HepG2 (cell line): Measurements from ENCODE around the gene IGFALS. TPM values are rescaled to one million over a fixed set of nuclear protein-coding genes. Genes with fewer than 3 reads are reported as not detected.
A peak's percentile ranks its signal among the peaks of the same experiment; 100 is the strongest.

Experiments used
- CBX5 ChIP-seq: sonication (generic); formaldehyde crosslinking; IDR thresholded peaks from 2 replicates; pipeline ENCODE4 v1.4.0; 2020; ENCODE audit warnings: missing genetic modification reagents, borderline replicate concordance
- CENPX ChIP-seq: sonication (generic); formaldehyde crosslinking; IDR thresholded peaks from 2 replicates; pipeline ENCODE4 v1.9.0; 2021; ENCODE audit warnings: mild to moderate bottlenecking, missing genetic modification reagents, moderate library complexity
- FLYWCH1 ChIP-seq: sonication (generic); formaldehyde crosslinking; IDR thresholded peaks from 2 replicates; pipeline ENCODE4 v1.8.1; 2023; ENCODE audit warnings: mild to moderate bottlenecking, missing genetic modification reagents
- FOXK1 ChIP-seq: sonication (generic); formaldehyde crosslinking; IDR thresholded peaks from 2 replicates; pipeline ENCODE4 v1.4.0; 2020; ENCODE audit warnings: low read depth, missing genetic modification reagents, borderline replicate concordance
- FOXO4 ChIP-seq: sonication (generic); formaldehyde crosslinking; conservative IDR thresholded peaks from 2 replicates; pipeline ENCODE4 v1.8.1; 2023; ENCODE audit warnings: missing genetic modification reagents
- JUN ChIP-seq: sonication (generic); formaldehyde crosslinking; IDR thresholded peaks from 2 replicates; pipeline ENCODE4 v1.4.0; 2020; ENCODE audit warnings: mild to moderate bottlenecking, missing genetic modification reagents
- NCOA1 ChIP-seq: sonication (generic); formaldehyde crosslinking; IDR thresholded peaks from 2 replicates; pipeline ENCODE4 v1.9.0; 2021; ENCODE audit warnings: missing genetic modification reagents
- NR2F2 ChIP-seq: IDR thresholded peaks from 2 replicates; pipeline ENCODE4 v1.6.1; 2012; ENCODE audit warnings: low read depth, inconsistent platforms, borderline replicate concordance
- POLR2G ChIP-seq: fragments of 200-400 bp; formaldehyde crosslinking; IDR thresholded peaks from 2 replicates; pipeline ENCODE4 v1.6.1; 2018; ENCODE audit warnings: mild to moderate bottlenecking, low read depth, low read length, moderate library complexity
- SMAD3 ChIP-seq: sonication (generic); formaldehyde crosslinking; IDR thresholded peaks from 2 replicates; pipeline ENCODE4 v1.4.0; 2020; ENCODE audit warnings: missing genetic modification reagents
- SOX6 ChIP-seq, 2 experiments: fragments of 450-650 bp in 1 of 2; sonication (generic) in 1 of 2; formaldehyde crosslinking in 1 of 2; IDR thresholded peaks; 2 replicates each; pipeline versions ENCODE4 v1.4.0 to v1.6.1; 2017 to 2020; ENCODE audit warnings: antibody characterized with exemption in 1 of 2, mild to moderate bottlenecking in 1 of 2, missing genetic modification reagents in 1 of 2
- SUZ12 ChIP-seq: fragments of 150-350 bp; IDR thresholded peaks from 2 replicates; pipeline ENCODE4 v1.6.1; 2014; ENCODE audit warnings: low read depth, low read length
- TCF12 ChIP-seq, 2 experiments: fragments of 450-650 bp in 1 of 2; sonication (generic) in 1 of 2; formaldehyde crosslinking in 1 of 2; IDR thresholded peaks; 2 replicates each; pipeline versions ENCODE4 v1.6.1 to v1.8.0; 2017 to 2022; ENCODE audit warnings: antibody characterized with exemption in 1 of 2, mild to moderate bottlenecking in 1 of 2, missing genetic modification reagents in 1 of 2, moderate library complexity in 1 of 2
- ZNF282 ChIP-seq: fragments of 450-650 bp; IDR thresholded peaks from 2 replicates; pipeline ENCODE4 v1.6.1; 2018; ENCODE audit not compliant: partially characterized antibody
- ZNF333 ChIP-seq: sonication (generic); formaldehyde crosslinking; IDR thresholded peaks from 2 replicates; pipeline ENCODE4 v1.4.0; 2020; ENCODE audit warnings: mild to moderate bottlenecking, missing genetic modification reagents, borderline replicate concordance
- ZNF547 ChIP-seq: sonication (generic); formaldehyde crosslinking; IDR thresholded peaks from 2 replicates; pipeline ENCODE4 v1.5.1; 2020; ENCODE audit warnings: mild to moderate bottlenecking, missing genetic modification reagents
- ZNF550 ChIP-seq: sonication (generic); formaldehyde crosslinking; IDR thresholded peaks from 2 replicates; pipeline ENCODE4 v1.4.0; 2020; ENCODE audit warnings: mild to moderate bottlenecking, missing genetic modification reagents, borderline replicate concordance
- ZNF724P ChIP-seq: sonication (generic); formaldehyde crosslinking; IDR thresholded peaks from 2 replicates; pipeline ENCODE4 v1.8.0; 2022; ENCODE audit warnings: missing genetic modification reagents, borderline replicate concordance
- ZNF879 ChIP-seq: sonication (generic); formaldehyde crosslinking; IDR thresholded peaks from 2 replicates; pipeline ENCODE4 v1.8.1; 2023; ENCODE audit warnings: missing genetic modification reagents
- polyA plus RNA-seq, 8 experiments: library from polyadenylated mRNA; depleted of rRNA in 3 of 8; stranded (reverse) in 7 of 8; unstranded in 1 of 8; fragments of >200 nt; fragmentation: Illumina TruSeq in 4 of 8; extraction: Trizol in 4 of 8; gene quantifications; 2 replicates each; pipeline versions ENCODE4 v1.2.1 to v1.2.3, GENCODE V29; 2011 to 2016; ENCODE audit warnings: low read depth in 4 of 8, missing spikeins in 1 of 8, mixed read lengths in 1 of 8; ENCODE audit not compliant: insufficient read depth in 1 of 8
- total RNA-seq, 5 experiments: library from RNA; depleted of rRNA; stranded (reverse); fragments of >200 nt; fragmentation: Illumina TruSeq; extraction: Trizol; gene quantifications; 2 replicates each; pipeline ENCODE4 v1.2.3, GENCODE V29; 2016; ENCODE audit warnings: low read depth in 1 of 5
- TF ChIP-seq, protein P1 (sequence below): sonication (generic); formaldehyde crosslinking; IDR thresholded peaks from 2 replicates; pipeline ENCODE4 v1.8.1; 2023; ENCODE audit warnings: mild to moderate bottlenecking, missing genetic modification reagents
- TF ChIP-seq, protein P2 (sequence below): sonication (generic); formaldehyde crosslinking; IDR thresholded peaks from 2 replicates; pipeline ENCODE4 v1.4.0; 2020; ENCODE audit warnings: missing genetic modification reagents

The IGFALS gene
- total and polyA plus RNA-seq, 2 of the 13 experiments (the other 11 are each of a cell fraction or from before 2014, with no cell fraction given) = 0.34 to 2.4 TPM

DNA sequence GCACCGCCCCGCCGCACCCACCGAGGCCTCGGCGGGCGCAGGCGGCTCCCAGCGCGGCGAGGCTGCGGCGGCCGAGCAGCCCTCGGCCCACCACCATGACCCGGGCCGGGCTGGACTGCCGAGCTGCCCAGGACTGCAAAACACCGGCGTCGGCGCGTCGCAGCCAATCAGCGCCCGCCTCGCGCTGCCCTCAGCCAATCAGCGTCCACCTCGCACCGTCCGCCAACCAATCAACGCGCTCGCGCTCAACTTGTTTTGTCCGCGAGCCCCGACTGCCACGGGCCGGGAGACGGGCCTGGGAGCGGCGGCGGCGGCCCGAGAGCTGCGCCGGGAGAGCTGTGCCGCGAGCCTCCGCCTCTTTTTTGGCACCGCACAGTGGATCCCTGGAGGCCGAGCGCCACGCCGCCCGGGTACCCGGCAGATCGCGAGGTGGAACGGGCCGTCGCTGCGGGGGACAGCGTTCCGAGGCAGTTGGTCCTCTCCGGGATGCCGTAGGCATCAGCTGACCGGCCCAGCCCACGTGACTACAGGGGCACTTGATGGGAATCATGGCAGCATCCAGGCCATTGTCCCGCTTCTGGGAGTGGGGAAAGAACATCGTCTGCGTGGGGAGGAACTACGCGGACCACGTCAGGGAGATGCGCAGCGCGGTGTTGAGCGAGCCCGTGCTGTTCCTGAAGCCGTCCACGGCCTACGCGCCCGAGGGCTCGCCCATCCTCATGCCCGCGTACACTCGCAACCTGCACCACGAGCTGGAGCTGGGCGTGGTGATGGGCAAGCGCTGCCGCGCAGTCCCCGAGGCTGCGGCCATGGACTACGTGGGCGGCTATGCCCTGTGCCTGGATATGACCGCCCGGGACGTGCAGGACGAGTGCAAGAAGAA is 33.4 kb upstream of the IGFALS start, which contains the start of the genes FAHD1 and HAGH (continued):
- TF ChIP-seq, protein P1, sequence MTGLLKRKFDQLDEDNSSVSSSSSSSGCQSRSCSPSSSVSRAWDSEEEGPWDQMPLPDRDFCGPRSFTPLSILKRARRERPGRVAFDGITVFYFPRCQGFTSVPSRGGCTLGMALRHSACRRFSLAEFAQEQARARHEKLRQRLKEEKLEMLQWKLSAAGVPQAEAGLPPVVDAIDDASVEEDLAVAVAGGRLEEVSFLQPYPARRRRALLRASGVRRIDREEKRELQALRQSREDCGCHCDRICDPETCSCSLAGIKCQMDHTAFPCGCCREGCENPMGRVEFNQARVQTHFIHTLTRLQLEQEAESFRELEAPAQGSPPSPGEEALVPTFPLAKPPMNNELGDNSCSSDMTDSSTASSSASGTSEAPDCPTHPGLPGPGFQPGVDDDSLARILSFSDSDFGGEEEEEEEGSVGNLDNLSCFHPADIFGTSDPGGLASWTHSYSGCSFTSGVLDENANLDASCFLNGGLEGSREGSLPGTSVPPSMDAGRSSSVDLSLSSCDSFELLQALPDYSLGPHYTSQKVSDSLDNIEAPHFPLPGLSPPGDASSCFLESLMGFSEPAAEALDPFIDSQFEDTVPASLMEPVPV = peak; percentile 83; the same call in 1 of the 2 replicates
- TF ChIP-seq TCF12 (IDR thresholded peaks at IDR 0.05) (no peak), TCF12 (CRISPR knock-in tag; IDR thresholded peaks at IDR 0.05) (no peak; the same call in 1 of the 2 replicates), ZNF550 (CRISPR knock-in tag) (0 out of 2 replicates have a peak, but pooled peaks have one; percentile 37), FLYWCH1 (CRISPR knock-in tag) (no peak), JUN (CRISPR knock-in tag) (0 out of 2 replicates have a peak, but pooled peaks have one; percentile 25), POLR2G (peak; percentile 93), CENPX (CRISPR knock-in tag) (no peak), CBX5 (peak; percentile 88), ZNF282 (no peak), NR2F2 (no peak), ZNF724P (CRISPR knock-in tag) (peak; percentile 84), SUZ12 (no peak), SMAD3 (CRISPR knock-in tag) (peak; percentile 86), SOX6 (IDR thresholded peaks at IDR 0.05) (no peak), SOX6 (CRISPR knock-in tag; IDR thresholded peaks at IDR 0.05) (peak; percentile 77), FOXO4 (0 out of 2 replicates have a peak, but pooled peaks have one; percentile 86), FOXK1 (CRISPR knock-in tag) (peak; percentile 90), ZNF879 (CRISPR knock-in tag) (peak; percentile 93), ZNF333 (CRISPR knock-in tag) (peak; percentile 25; the same call in 1 of the 2 replicates), ZNF547 (peak; percentile 89; the same call in 1 of the 2 replicates), NCOA1 (CRISPR knock-in tag) (0 out of 2 replicates have a peak, but pooled peaks have one; percentile 63)
- TF ChIP-seq, protein P2, sequence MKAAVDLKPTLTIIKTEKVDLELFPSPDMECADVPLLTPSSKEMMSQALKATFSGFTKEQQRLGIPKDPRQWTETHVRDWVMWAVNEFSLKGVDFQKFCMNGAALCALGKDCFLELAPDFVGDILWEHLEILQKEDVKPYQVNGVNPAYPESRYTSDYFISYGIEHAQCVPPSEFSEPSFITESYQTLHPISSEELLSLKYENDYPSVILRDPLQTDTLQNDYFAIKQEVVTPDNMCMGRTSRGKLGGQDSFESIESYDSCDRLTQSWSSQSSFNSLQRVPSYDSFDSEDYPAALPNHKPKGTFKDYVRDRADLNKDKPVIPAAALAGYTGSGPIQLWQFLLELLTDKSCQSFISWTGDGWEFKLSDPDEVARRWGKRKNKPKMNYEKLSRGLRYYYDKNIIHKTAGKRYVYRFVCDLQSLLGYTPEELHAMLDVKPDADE (CRISPR knock-in tag) = no peak; the same call in 1 of the 2 replicates
